Hepatocyte (in vitro differentiated cells): ENCODE measurements around the gene ODF4. TPM values are rescaled to one million over a fixed set of nuclear protein-coding genes. Genes with fewer than 3 reads are reported as not detected.
"Not testable (repeated sequence)": the region's sequence is repeated elsewhere in the genome, so short reads cannot be mapped to it uniquely, and the experiment has no call there.

Experiments
- DNase-seq: peaks from one replicate; pipeline ENCODE4 v3.0.0-alpha.2; 2016; ENCODE audit warnings: low spot score
- H2AFZ ChIP-seq: fragments of 200-600 bp; sonication (generic); 2 replicates; pipeline ENCODE4 v1.6.0; 2016; ENCODE audit warnings: antibody characterized with exemption, mild to moderate bottlenecking
- H3K27ac ChIP-seq: fragments of 200-600 bp; sonication (generic); 2 replicates; pipeline ENCODE4 v1.5.1; 2016; ENCODE audit warnings: mild to moderate bottlenecking
- H3K27me3 ChIP-seq: fragments of 200-600 bp; sonication (generic); 2 replicates; pipeline ENCODE4 v1.6.1; 2016
- H3K36me3 ChIP-seq: fragments of 200-600 bp; sonication (generic); replicated peaks from 2 replicates; pipeline ENCODE4 v1.5.1; 2016; ENCODE audit warnings: low read depth; ENCODE audit not compliant: insufficient read depth
- H3K4me1 ChIP-seq: fragments of 200-600 bp; sonication (generic); 2 replicates; pipeline ENCODE4 v1.5.1; 2016; ENCODE audit warnings: mild to moderate bottlenecking, moderate library complexity; ENCODE audit not compliant: insufficient read depth
- H3K4me2 ChIP-seq: fragments of 200-600 bp; sonication (generic); 2 replicates; pipeline ENCODE4 v1.6.0; 2016
- H3K4me3 ChIP-seq: fragments of 200-600 bp; sonication (generic); 2 replicates; pipeline ENCODE4 v1.5.1; 2016; ENCODE audit warnings: mild to moderate bottlenecking
- H3K79me2 ChIP-seq: fragments of 200-600 bp; sonication (generic); 2 replicates; pipeline ENCODE4 v1.6.0; 2017; ENCODE audit warnings: mild to moderate bottlenecking
- H3K9me2 ChIP-seq: fragments of 200-600 bp; sonication (generic); replicated peaks from 2 replicates; pipeline ENCODE4 v1.6.0; 2017; ENCODE audit warnings: mild to moderate bottlenecking; ENCODE audit not compliant: insufficient read depth
- H3K9me3 ChIP-seq: fragments of 200-600 bp; sonication (generic); 2 replicates; pipeline ENCODE4 v1.5.1; 2016; ENCODE audit warnings: low read depth, mild to moderate bottlenecking
- H4K20me1 ChIP-seq: fragments of 200-600 bp; sonication (generic); 2 replicates; pipeline ENCODE4 v1.6.0; 2016; ENCODE audit warnings: mild to moderate bottlenecking; ENCODE audit not compliant: insufficient read depth, poor library complexity, severe bottlenecking
- CTCF ChIP-seq: fragments of 200-600 bp; sonication (generic); IDR thresholded peaks from 2 replicates; pipeline ENCODE4 v1.5.1; 2016; ENCODE audit warnings: antibody characterized with exemption, mild to moderate bottlenecking; ENCODE audit not compliant: poor library complexity
- EZH2 ChIP-seq: fragments of 200-600 bp; sonication (generic); IDR thresholded peaks from 2 replicates; pipeline ENCODE4 v1.6.1; 2016; ENCODE audit warnings: antibody characterized with exemption, mild to moderate bottlenecking, borderline replicate concordance
- EZH2phosphoT487 ChIP-seq: fragments of 200-600 bp; sonication (generic); IDR thresholded peaks from one replicate; pipeline ENCODE4 v1.6.1; 2018; ENCODE audit warnings: antibody characterized with exemption, mild to moderate bottlenecking, low read depth, moderate library complexity; ENCODE audit not compliant: unreplicated experiment, severe bottlenecking
- WGBS: methylation state at CpG from one replicate; pipeline ENCODE4 v1.1.6; 2016; ENCODE audit warnings: low lambda C conversion rate; ENCODE audit errors: missing lambda C conversion rate; 5-methylcytosine and 5-hydroxymethylcytosine counted together
- polyA plus RNA-seq: library from polyadenylated mRNA; unstranded; fragments of >200 nt; fragmentation: Nextera tagmentation; extraction: Ambion mirVana; gene quantifications from 2 replicates; pipeline ENCODE4 v1.2.1, GENCODE V29; 2016
- small RNA-seq: library from RNA; depleted of rRNA; stranded (forward); fragments of <200 nt; gene quantifications from one replicate; pipeline ENCODE3, GENCODE V24; 2014
- total RNA-seq: library from RNA; depleted of rRNA; stranded (reverse); fragments of >200 nt; gene quantifications from 2 replicates; pipeline ENCODE4 v1.2.3, GENCODE V29; 2014

The ODF4 gene
- total and polyA plus RNA-seq, 2 experiments from 2014 or later: not detected

GRCh38 chr17:8392674-8393469, 53.2 kb downstream of the ODF4 start:
- no peak for DNase-seq
- H3K9me2 ChIP-seq: no peaks in the 10 kb centered on the region
- H3K4me3 ChIP-seq: no peak overlapping the region
- TF ChIP-seq EZH2phosphoT487 (no peak), CTCF (no peak), EZH2 (no peak)
- H3K79me2 ChIP-seq: no peaks in the 10 kb centered on the region
- H3K36me3 ChIP-seq: no peaks in the 10 kb centered on the region
- no peaks in the 10 kb centered on the region for H3K9me3 ChIP-seq
- peaks cover 31% of the 10 kb centered on the region for H3K27me3 ChIP-seq
- no peak overlapping the region for H2AFZ ChIP-seq
- H3K27ac ChIP-seq: no peak overlapping the region
- no peaks in the 10 kb centered on the region for H4K20me1 ChIP-seq
- 96% methylated on average over 46 of the region's 46 CpGs for WGBS
- no peaks in the 10 kb centered on the region for H3K4me1 ChIP-seq
- H3K4me2 ChIP-seq: no peak overlapping the region

- 73% methylated on average over 8 of the region's 8 CpGs for WGBS
- no peak for DNase-seq
- Histone ChIP-seq H3K27ac (no peak overlapping the region), H3K4me3 (no peak overlapping the region), H2AFZ (no peak overlapping the region), H3K27me3 (peaks cover 37% of the 10 kb centered on the region), H3K79me2 (no peaks in the 10 kb centered on the region), H3K36me3 (no peaks in the 10 kb centered on the region), H3K4me2 (no peak overlapping the region), H3K4me1 (no peaks in the 10 kb centered on the region), H3K9me3 (no peaks in the 10 kb centered on the region), H4K20me1 (no peaks in the 10 kb centered on the region), H3K9me2 (no peaks in the 10 kb centered on the region)
- TF ChIP-seq EZH2phosphoT487 (no peak), CTCF (no peak), EZH2 (no peak)
Measured at GRCh38 chr17:8393470-8394231, 54.0 kb downstream of the ODF4 start.

GRCh38 chr17:8394497-8394896, 54.9 kb downstream of the ODF4 start:
- H3K9me2 ChIP-seq: not testable (repeated sequence)

More at GRCh38 chr17:8394497-8394896, 54.9 kb downstream of the ODF4 start:
- H3K27me3 ChIP-seq: peaks cover 38% of the 10 kb centered on the region
- DNase-seq, H4K20me1 ChIP-seq, H3K27ac ChIP-seq, H3K36me3 ChIP-seq, H3K4me3 ChIP-seq, H2AFZ ChIP-seq, H3K4me2 ChIP-seq, H3K4me1 ChIP-seq, H3K9me3 ChIP-seq, H3K79me2 ChIP-seq: not testable (repeated sequence)
- 79% methylated on average over 9 of the region's 9 CpGs for WGBS

Small RNA genes within 50 kb of the gene (small RNA-seq; reads per million reads assigned to genes)
- not detected for gene RF00265

Other genes with a start within 250 kb of the ODF4 start
- 0.48 and 0.77 TPM in 2 replicates for gene ALOXE3, start 221.3 kb upstream of the ODF4 start, total RNA-seq
- gene ALOXE3, start 221.3 kb upstream of the ODF4 start, polyA plus RNA-seq: 1.5 and 2.6 TPM in 2 replicates
- gene HES7, start 215.7 kb upstream of the ODF4 start, total RNA-seq: not detected in 2 replicates
- gene HES7, start 215.7 kb upstream of the ODF4 start, polyA plus RNA-seq: not detected in 2 replicates
- 35.3 and 36.5 TPM in 2 replicates for gene PER1, start 187.4 kb upstream of the ODF4 start, total RNA-seq
- gene PER1, start 187.4 kb upstream of the ODF4 start, polyA plus RNA-seq: 107 and 143 TPM in 2 replicates
- 8.2 and 8.5 TPM in 2 replicates for gene VAMP2, start 176.9 kb upstream of the ODF4 start, total RNA-seq
- 44.6 and 85.7 TPM in 2 replicates for gene VAMP2, start 176.9 kb upstream of the ODF4 start, polyA plus RNA-seq
- 21.1 and 25.3 TPM in 2 replicates for gene TMEM107, start 163.5 kb upstream of the ODF4 start, total RNA-seq
- 12.8 and 13.6 TPM in 2 replicates for gene TMEM107, start 163.5 kb upstream of the ODF4 start, polyA plus RNA-seq
- 9.4 and 10.7 TPM in 2 replicates for gene BORCS6, start 149.7 kb upstream of the ODF4 start, total RNA-seq
- 7.7 and 10.2 TPM in 2 replicates for gene BORCS6, start 149.7 kb upstream of the ODF4 start, polyA plus RNA-seq
- gene AURKB, start 129.3 kb upstream of the ODF4 start, total RNA-seq: 9.3 and 9.9 TPM in 2 replicates
- gene AURKB, start 129.3 kb upstream of the ODF4 start, polyA plus RNA-seq: 25.3 and 27.5 TPM in 2 replicates
- 6.3 and 11.4 TPM in 2 replicates for gene CTC1, start 91.8 kb upstream of the ODF4 start, total RNA-seq
- 17.2 and 19.4 TPM in 2 replicates for gene CTC1, start 91.8 kb upstream of the ODF4 start, polyA plus RNA-seq
- 10.5 and 18.8 TPM in 2 replicates for gene PFAS, start 90.6 kb upstream of the ODF4 start, total RNA-seq
- 13.6 and 16.1 TPM in 2 replicates for gene PFAS, start 90.6 kb upstream of the ODF4 start, polyA plus RNA-seq
- gene RANGRF, start 51.2 kb upstream of the ODF4 start, total RNA-seq: 7.9 and 17.6 TPM in 2 replicates
- gene RANGRF, start 51.2 kb upstream of the ODF4 start, polyA plus RNA-seq: 41.9 and 42.5 TPM in 2 replicates
- 0.52 and 1.6 TPM in 2 replicates for gene SLC25A35, start 44.4 kb upstream of the ODF4 start, total RNA-seq
- 1.9 and 3.0 TPM in 2 replicates for gene SLC25A35, start 44.4 kb upstream of the ODF4 start, polyA plus RNA-seq
- gene ARHGEF15, start 29.6 kb upstream of the ODF4 start, total RNA-seq: 0.03 and 0.12 TPM in 2 replicates
- gene ARHGEF15, start 29.6 kb upstream of the ODF4 start, polyA plus RNA-seq: 0.32 TPM in 1 of 2 replicates, not detected in the other
- gene RPL26, start 43.4 kb downstream of the ODF4 start, total RNA-seq: 3,628 and 3,816 TPM in 2 replicates
- 403 and 411 TPM in 2 replicates for gene RPL26, start 43.4 kb downstream of the ODF4 start, polyA plus RNA-seq
- gene RNF222, start 58.0 kb downstream of the ODF4 start, total RNA-seq: not detected in 2 replicates
- gene RNF222, start 58.0 kb downstream of the ODF4 start, polyA plus RNA-seq: not detected in 2 replicates
- gene NDEL1, start 96.0 kb downstream of the ODF4 start, total RNA-seq: 60.7 and 66.3 TPM in 2 replicates
- 46.1 and 51.1 TPM in 2 replicates for gene NDEL1, start 96.0 kb downstream of the ODF4 start, polyA plus RNA-seq